HG03025 (cell line): Measurements from ENCODE around the gene NR3C2.

Source experiments
- ATAC-seq: cut with Tn5 transposase; IDR thresholded peaks from one replicate; pipeline ENCODE4 v1.9.1; 2021; ENCODE audit warnings: mild to moderate bottlenecking, moderate library complexity; ENCODE audit not compliant: unreplicated experiment, low FRiP score

The NR3C2 gene

DNA sequence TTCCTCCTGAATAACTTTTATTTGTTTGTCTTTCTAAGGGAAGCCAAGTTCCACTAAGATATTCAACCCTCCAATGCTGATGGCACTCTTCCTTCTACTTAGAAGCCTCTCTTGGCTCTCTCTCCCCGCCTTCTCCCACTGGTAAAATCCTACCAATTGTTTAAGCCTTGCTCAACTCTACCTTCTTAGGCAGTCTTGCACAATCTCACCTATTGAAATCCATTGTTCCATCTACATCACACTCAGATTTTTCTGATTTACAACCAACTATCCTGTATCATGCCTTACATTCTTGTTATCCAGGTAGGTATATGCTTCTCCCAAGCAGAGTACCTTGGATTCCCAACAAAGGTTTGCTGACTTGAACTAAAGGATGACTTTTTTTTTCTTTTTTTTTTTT is 69.1 kb downstream of the NR3C2 start:
- ATAC-seq = no peak

GRCh38 chr4:148369919-148370318 is 72.3 kb downstream of the NR3C2 start:
- ATAC-seq = no peak

DNA sequence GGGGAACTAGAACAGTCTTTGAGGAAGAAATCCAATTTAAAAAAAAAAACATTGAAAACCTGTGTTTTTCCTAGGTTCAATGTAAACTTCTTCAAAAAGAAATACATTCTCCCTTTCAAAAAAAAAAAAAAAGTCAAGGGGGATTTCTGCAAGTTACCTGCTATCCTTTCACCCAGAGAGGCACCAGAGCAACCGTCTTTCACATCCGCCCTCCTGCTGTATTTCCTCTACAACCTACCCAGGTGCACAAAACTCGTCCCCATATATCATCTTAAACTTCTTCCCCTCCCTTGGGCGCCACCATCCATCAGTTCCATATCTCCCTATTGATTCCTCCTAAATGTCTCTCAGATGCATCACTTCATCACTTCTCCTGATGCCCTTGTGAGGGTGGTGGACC is 74.5 kb downstream of the NR3C2 start:
- no peak for ATAC-seq

- ATAC-seq = no peak
These were observed 76.0 kb downstream of the NR3C2 start for GRCh38 chr4:148366251-148366650.

DNA sequence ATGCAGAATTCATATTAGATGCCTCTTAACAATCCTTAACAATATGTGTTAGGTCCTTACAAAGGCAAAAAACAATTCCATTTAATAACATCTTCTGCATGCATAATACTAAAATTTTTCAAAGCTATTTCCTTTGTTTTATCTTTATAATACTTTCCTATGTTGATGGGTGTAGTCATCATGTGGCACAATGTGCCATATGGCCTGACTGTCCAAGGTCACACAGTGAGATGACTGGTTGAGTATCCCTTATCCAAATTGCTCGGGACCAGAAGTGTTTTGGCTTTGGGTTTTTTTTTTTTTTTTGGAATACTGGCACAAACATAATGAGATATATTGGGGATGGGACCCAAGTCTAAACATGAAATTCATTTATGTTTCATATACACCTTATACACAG is 77.7 kb downstream of the NR3C2 start:
- ATAC-seq = no peak

DNA sequence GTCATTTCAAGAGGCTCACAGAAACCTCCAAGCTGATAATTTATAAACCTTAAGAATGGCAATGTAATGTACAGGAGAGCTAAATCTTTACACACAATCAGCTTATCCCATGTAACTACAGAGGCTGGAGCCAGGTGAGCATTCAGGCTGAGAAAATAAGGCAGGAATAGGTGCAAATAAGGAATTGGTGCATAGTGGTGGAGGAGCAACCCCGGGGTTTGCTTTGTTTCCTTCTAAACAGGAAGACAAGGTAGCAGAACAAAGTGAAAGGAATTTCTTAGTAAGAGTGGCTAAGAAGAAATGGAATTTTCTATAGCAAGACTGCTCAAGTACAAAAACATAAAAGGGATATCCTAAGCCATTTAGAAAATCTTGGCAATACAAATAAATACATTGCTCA is 82.4 kb downstream of the NR3C2 start:
- ATAC-seq = no peak

- ATAC-seq = no peak
These were observed 86.6 kb downstream of the NR3C2 start for GRCh38 chr4:148355442-148356123.

DNA sequence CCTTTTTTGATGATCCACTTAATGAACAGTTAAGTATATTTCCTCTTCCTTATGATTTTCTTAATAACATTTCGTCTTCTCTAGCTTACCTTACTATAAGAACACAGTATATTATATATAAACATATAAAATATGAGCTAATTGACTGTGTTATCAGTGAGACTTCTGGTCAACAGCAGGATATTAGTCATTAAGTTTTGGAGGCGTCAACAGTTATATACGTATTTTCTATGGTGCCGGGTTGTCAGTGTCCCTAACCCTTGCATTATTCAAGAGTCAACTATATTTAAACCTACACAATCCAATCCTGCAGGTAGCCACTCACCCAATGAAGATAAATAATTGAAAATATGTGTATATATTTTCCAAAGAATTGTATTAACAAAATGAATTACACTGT is 88.0 kb downstream of the NR3C2 start:
- ATAC-seq = no peak

DNA sequence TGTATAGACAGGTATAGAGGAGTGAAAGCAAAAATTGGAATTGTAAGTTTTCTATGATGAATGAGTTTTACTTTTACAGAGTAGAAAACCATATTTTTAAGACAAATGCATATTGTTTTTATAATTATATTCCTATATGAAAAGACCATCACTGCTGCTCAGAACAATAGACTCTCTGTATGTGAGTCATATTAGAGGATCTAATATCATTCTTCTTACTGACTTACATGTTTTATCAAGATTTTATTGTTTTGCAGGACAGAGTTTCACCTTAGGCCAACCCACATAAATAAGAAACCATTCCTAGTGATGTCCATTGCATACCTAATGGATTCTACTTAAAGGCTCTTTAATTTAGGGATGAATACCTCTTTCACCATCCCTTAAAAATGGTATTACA is 88.6 kb downstream of the NR3C2 start:
- no peak for ATAC-seq

- ATAC-seq = no peak
These were observed 93.1 kb downstream of the NR3C2 start for GRCh38 chr4:148349153-148349552.

DNA sequence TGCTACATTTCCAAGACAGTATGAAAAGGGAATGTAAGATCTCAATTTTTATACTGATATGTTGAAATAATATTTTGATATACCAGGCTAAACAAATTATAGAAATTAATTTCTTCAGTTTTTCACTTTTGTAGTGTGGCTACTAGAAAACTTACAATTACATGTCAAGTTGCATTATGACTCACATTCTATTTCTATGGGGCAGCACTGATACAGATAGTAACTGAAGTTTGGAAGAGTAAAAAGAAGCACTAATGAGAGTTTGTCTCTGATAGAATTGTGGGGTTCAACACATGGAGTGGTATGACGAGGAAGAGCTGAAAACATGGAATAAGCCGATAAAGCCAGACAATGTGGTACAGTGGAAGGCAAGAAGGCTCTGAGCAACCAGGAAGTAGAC is 95.6 kb downstream of the NR3C2 start:
- no peak for ATAC-seq

GRCh38 chr4:148345509-148345908 is 96.7 kb downstream of the NR3C2 start:
- no peak for ATAC-seq

DNA sequence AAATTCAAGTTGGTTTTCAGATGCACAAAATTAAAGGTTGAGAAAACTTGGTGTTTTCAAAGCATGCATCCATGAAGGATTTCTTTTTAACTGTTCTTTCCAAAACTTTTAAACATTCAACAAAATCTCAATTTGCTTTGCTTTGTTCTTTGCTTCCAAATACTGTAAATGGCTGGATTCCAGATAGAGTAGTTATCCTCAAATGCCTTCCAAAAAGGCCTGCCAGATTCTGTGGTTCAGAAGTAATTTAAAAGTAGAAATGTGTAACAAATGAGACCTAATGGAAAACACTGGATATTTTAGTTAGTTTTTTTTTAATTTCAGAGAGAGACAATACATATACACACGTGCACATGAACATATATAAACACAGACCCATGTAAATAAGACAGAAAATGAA is 97.3 kb downstream of the NR3C2 start:
- no peak for ATAC-seq

DNA sequence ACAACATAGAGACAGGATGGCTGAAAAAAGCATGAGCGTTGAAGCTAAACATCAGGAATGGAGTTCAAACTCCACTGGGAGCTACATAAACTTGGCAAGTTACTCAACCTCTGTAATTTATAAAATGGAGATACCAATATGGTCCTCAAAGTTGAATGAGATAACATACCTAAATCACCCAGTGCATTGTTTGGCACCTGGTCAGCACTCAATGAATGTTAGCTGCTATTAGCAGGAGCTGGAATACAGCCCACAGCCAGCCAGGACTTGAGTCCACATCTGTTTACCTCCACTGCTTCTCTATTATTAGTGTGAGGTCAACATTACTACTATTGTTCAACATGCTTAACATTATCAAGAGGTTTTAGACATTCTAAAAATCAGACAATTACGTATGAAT is 97.9 kb downstream of the NR3C2 start:
- ATAC-seq = no peak

- no peak for ATAC-seq
These were observed 100.0 kb downstream of the NR3C2 start for GRCh38 chr4:148341980-148342800.

- ATAC-seq = no peak
These were observed 107.1 kb downstream of the NR3C2 start for GRCh38 chr4:148335133-148335532.

DNA sequence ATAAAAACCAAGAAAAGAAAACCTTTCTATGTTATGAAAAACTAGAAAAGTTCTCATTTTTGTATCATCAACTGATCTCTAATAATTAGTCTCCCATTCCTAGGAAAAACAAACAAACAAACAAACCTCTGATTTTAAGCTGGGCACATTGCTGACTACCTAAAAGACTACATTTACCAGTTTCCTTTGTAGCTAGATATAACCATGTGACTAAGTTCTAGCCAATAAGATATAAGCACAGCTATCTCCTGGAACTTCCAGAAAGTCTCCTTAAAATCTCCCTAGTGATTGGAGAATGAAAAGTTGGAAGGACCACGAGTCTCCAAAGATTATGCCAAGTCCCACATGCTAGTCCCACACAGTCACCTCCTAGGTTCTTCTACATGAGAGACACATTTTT is 108.9 kb downstream of the NR3C2 start:
- ATAC-seq = no peak

DNA sequence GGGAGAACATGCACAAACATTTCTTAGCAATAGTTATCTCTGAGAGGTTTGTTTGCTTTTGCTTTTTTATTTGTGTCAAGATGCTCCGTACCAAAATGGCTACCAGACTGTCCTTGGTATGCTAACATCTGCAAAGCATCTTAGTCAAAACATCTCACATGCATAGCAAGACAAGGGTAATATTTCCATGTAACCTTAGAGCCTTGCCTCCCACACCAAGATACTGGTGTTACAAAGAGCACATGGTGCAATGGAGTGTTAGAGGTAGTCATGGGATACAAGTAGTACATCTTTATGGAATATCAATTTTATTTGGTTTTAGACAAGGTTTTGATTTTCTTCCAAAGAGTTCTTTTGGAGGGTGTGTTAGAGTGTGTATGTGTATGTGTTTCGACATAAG is 109.7 kb downstream of the NR3C2 start:
- ATAC-seq = no peak

DNA sequence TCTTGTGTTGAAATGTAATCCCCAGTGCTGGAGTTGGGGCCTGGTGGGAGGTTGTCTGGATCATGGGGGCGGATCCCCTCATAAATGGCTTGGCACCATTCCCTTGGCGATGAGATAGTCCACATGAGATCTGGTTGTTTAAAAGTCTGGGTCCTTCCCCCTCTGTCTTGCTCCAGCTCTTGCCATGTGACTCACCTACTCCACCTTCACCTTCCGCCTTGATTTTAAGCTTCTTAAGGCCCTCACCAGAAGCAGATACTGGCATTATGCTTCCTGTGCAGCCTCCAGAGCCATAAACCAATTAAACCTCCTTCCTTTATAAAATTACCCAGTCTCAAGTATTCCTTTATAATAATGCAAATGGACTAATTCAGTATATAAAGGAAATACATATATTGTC is 111.5 kb downstream of the NR3C2 start:
- no peak for ATAC-seq

DNA sequence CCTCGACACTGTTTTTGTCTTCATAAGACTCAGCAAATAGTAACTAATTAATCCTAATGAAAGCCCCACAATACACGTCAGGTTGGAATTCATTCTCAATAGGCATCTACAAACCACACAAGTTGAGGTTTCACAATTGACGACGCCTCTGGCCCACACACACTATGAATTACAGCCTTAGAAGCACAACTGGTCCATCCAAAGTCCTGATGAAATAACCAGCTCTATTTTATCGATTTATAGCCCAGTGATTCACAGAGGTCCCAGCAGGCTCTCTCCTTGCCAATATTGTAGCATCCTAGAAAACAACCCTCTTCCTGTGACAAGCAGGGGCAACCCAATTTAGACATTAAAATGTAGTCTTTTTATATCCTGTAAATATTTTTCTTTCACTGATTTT is 112.1 kb downstream of the NR3C2 start:
- ATAC-seq = no peak

DNA sequence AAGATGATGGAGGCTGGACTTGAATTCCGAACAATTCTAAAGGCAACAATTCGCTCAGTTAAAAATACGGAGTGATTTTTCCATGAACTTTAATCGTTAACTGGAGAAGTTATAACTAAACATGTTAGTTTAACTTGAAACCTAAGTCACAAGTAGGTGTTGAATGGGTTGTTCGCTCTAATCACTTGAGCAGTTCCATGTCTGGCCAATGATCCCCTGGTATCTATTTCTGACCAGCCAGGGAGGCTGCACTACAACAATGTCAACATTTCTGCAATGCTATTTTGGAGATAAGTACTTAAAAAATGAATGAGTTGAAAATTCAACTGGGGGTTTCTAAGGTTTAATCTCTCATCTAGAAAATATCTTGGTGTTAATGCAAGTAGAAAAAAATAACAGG is 112.5 kb downstream of the NR3C2 start:
- ATAC-seq = no peak

- no peak for ATAC-seq
These were observed 114.5 kb downstream of the NR3C2 start for GRCh38 chr4:148327683-148328082.
